Activated naive CD8-positive, alpha-beta T cell treated with anti-CD3 and anti-CD28 coated beads, Interleukin-2, amount 10 ng/mL, durations not matched to agents 7 days and 5 days (primary cell): Measurements from ENCODE around the gene UTRN. TPM values are rescaled to one million over a fixed set of nuclear protein-coding genes. Genes with fewer than 3 reads are reported as not detected.

ENCODE experiments used
- ATAC-seq: fragments of 150-1000 bp; cut with Tn5 transposase; one replicate; pipeline ENCODE4 v1.10.0; 2021; ENCODE audit warnings: low read depth, moderate library complexity
- POLR2A ChIA-PET: fragments of 350-600 bp; sonication (Branson Sonifier 250); formaldehyde crosslinking; loops from one replicate; lab custom pipeline; 2021; ENCODE audit warnings: antibody characterized with exemption; lab: Charles Lee
- DNase-seq: peaks from one replicate; pipeline ENCODE4 v3.0.0; 2021
- H3K27ac Mint-ChIP-seq: one replicate; pipeline ENCODE4 v1.8.0; 2022; ENCODE audit warnings: mild to moderate bottlenecking, mixed read lengths
- H3K27me3 Mint-ChIP-seq: one replicate; pipeline ENCODE4 v1.8.0; 2022; ENCODE audit warnings: mild to moderate bottlenecking, moderate library complexity, mixed read lengths
- H3K36me3 Mint-ChIP-seq: one replicate; pipeline ENCODE4 v1.8.0; 2021; ENCODE audit warnings: mild to moderate bottlenecking, mixed read lengths
- H3K4me1 Mint-ChIP-seq: one replicate; pipeline ENCODE4 v1.8.0; 2021; ENCODE audit warnings: mixed read lengths
- H3K4me3 Mint-ChIP-seq: one replicate; pipeline ENCODE4 v1.8.0; 2022; ENCODE audit warnings: mild to moderate bottlenecking, moderate library complexity, mixed read lengths
- H3K9me3 Mint-ChIP-seq: one replicate; pipeline ENCODE4 v1.8.0; 2021; ENCODE audit warnings: mixed read lengths
- total RNA-seq, 2 experiments: library from RNA; stranded (reverse); gene quantifications; one replicate each; pipeline ENCODE4 v1.2.3, GENCODE V29; 2021

UTRN gene
- total RNA-seq, 2 experiments from 2014 or later = 179 to 199 TPM

- no peaks in the 10 kb centered on the region for H3K9me3 Mint-ChIP-seq
- H3K4me3 Mint-ChIP-seq = no peak overlapping the region
- POLR2A ChIA-PET = no interaction called here
- H3K36me3 Mint-ChIP-seq = peaks cover 22% of the 10 kb centered on the region
- no peak overlapping the region for H3K27ac Mint-ChIP-seq
- ATAC-seq = no peak
- H3K27me3 Mint-ChIP-seq = no peaks in the 10 kb centered on the region
- peaks cover 42% of the 10 kb centered on the region for H3K4me1 Mint-ChIP-seq
- DNase-seq = no peak
Observed at GRCh38 chr6:144307880-144308279, 22.7 kb downstream of the UTRN start.

- Mint-ChIP-seq H3K36me3 (peaks cover 21% of the 10 kb centered on the region), H3K27ac (no peak overlapping the region), H3K9me3 (no peaks in the 10 kb centered on the region), H3K4me1 (peaks cover 36% of the 10 kb centered on the region), H3K27me3 (no peaks in the 10 kb centered on the region), H3K4me3 (no peak overlapping the region)
- POLR2A ChIA-PET = interaction anchor here (1.3 kb wide), 1 partner anchor 24 kb away, joined by 4 read pairs; no protein-coding TSS in a partner anchor
- no peak for DNase-seq
- ATAC-seq = peak; percentile 28
Observed at GRCh38 chr6:144310765-144311164, 25.6 kb downstream of the UTRN start.

- Mint-ChIP-seq H3K9me3 (no peaks in the 10 kb centered on the region), H3K4me3 (no peak overlapping the region), H3K27me3 (no peaks in the 10 kb centered on the region), H3K36me3 (peaks cover 21% of the 10 kb centered on the region), H3K4me1 (peaks cover 36% of the 10 kb centered on the region), H3K27ac (no peak overlapping the region)
- ATAC-seq = no peak
- DNase-seq = no peak
- POLR2A ChIA-PET = interaction anchor here (1.3 kb wide), 1 partner anchor 23 kb away, joined by 4 read pairs; no protein-coding TSS in a partner anchor
Observed at GRCh38 chr6:144311361-144311760, 26.2 kb downstream of the UTRN start.

DNA sequence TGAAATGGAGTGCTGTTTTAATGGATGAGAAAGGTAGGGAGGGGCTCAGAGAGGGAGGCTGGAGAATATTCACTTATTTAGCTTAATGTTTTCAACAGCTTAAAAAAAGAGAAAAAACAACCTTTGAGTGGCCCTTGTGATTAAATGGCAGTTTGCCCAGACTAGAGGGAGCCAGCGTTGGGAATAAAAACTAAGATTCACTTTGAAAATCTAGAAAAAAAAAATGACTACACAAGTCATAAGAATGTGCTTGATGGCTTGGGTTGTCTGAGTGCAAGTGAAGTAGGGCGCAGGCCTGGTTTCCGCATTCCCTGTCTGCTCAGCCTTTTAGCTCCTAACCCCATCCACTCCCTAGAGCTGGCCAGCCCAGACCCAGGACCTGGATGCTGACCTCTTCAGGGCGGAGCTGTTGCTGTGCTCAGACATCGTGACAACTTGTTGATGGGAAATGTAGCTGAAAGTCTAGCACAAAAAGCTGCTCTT lies 28.9 kb downstream of the UTRN start:
- no peak for ATAC-seq
- peaks cover 38% of the 10 kb centered on the region for H3K4me1 Mint-ChIP-seq
- H3K4me3 Mint-ChIP-seq = no peak overlapping the region
- no peak overlapping the region for H3K27ac Mint-ChIP-seq
- H3K9me3 Mint-ChIP-seq = no peaks in the 10 kb centered on the region
- H3K27me3 Mint-ChIP-seq = no peaks in the 10 kb centered on the region
- POLR2A ChIA-PET = no interaction called here
- DNase-seq = no peak
- peaks cover 10% of the 10 kb centered on the region for H3K36me3 Mint-ChIP-seq

- Mint-ChIP-seq H3K36me3 (peaks cover 5% of the 10 kb centered on the region), H3K27ac (no peak overlapping the region), H3K27me3 (no peaks in the 10 kb centered on the region), H3K4me3 (no peak overlapping the region), H3K9me3 (no peaks in the 10 kb centered on the region), H3K4me1 (peaks cover 37% of the 10 kb centered on the region)
- POLR2A ChIA-PET = interaction anchor here (1.2 kb wide), 1 partner anchor 29 kb away, joined by 4 read pairs; the partner anchor contains the start of gene UTRN
- ATAC-seq (no peak), DNase-seq (no peak)
Observed at GRCh38 chr6:144314562-144314961, 29.4 kb downstream of the UTRN start.

DNA sequence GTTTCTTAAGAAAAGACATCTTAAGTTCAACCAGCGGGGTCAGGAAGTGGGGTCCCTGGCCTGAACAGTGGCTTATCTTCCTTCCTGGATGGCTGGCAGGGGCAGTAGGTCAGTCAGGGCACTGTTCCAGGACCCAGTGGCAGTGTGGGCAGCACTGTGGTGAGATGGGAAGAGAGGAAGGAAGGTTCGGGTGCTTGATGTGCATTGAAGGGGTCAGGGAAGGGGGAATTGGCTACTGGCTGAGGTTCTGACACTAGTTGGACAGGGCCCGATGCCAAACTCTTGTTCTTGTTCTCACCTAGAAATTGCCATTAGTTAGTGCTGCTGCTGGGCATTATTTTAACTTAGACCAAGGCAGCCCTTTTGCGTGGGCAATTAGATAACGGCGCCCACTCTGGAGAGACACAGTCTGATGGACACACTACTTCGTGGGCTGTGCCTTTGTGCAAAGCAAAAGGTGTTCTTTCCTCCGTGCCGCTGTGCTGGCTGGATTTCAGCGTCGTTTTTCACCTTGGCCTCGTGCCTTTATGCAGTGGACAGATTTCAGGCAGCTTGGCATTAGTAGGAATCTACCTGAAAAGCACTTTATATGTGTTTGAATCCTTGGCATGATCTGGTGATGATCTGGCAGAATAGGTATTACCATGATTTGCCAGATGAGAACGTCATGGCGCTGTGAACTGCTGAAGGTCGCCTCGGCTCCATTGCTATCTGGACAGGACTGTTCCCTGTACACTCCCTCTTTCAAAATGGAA lies 30.3 kb downstream of the UTRN start:
- H3K27ac Mint-ChIP-seq = no peak overlapping the region
- H3K9me3 Mint-ChIP-seq = no peaks in the 10 kb centered on the region
- POLR2A ChIA-PET = interaction anchor here (1.2 kb wide), 1 partner anchor 30 kb away, joined by 4 read pairs; the partner anchor contains the start of gene UTRN
- DNase-seq (no peak), ATAC-seq (no peak)
- peaks cover 1% of the 10 kb centered on the region for H3K36me3 Mint-ChIP-seq
- H3K4me1 Mint-ChIP-seq = peaks cover 35% of the 10 kb centered on the region
- no peaks in the 10 kb centered on the region for H3K27me3 Mint-ChIP-seq
- no peak overlapping the region for H3K4me3 Mint-ChIP-seq

GRCh38 chr6:144315981-144316861 lies 31.1 kb downstream of the UTRN start:
- peaks cover 34% of the 10 kb centered on the region for H3K4me1 Mint-ChIP-seq
- no peaks in the 10 kb centered on the region for H3K9me3 Mint-ChIP-seq
- POLR2A ChIA-PET = no interaction called here
- peaks cover 1% of the 10 kb centered on the region for H3K36me3 Mint-ChIP-seq
- no peak overlapping the region for H3K27ac Mint-ChIP-seq
- no peak overlapping the region for H3K4me3 Mint-ChIP-seq
- ATAC-seq (no peak), DNase-seq (no peak)
- no peaks in the 10 kb centered on the region for H3K27me3 Mint-ChIP-seq

DNA sequence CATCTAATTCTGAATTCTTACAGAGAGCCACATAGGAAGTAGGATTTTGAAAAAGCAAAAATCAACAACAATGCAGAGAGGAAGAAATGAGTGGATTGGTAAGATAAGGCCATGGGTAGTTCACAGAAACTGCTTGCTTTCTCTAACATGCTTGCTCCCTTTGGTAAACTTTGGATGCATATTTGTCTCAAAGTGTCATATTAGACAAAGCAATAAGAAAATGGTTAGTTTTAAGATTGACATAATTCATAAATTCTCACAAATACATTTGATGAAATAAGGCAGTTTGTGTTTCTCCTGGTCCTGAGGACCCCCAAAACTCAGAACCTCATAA lies 31.7 kb downstream of the UTRN start:
- Mint-ChIP-seq H3K36me3 (peaks cover 1% of the 10 kb centered on the region), H3K4me3 (no peak overlapping the region), H3K9me3 (no peaks in the 10 kb centered on the region), H3K27ac (no peak overlapping the region), H3K27me3 (no peaks in the 10 kb centered on the region), H3K4me1 (peaks cover 33% of the 10 kb centered on the region)
- no peak for DNase-seq
- ATAC-seq = no peak
- POLR2A ChIA-PET = no interaction called here

- H3K27me3 Mint-ChIP-seq = no peaks in the 10 kb centered on the region
- POLR2A ChIA-PET = no interaction called here
- H3K36me3 Mint-ChIP-seq = peaks cover 1% of the 10 kb centered on the region
- DNase-seq (no peak), ATAC-seq (no peak)
- H3K9me3 Mint-ChIP-seq = no peaks in the 10 kb centered on the region
- peaks cover 33% of the 10 kb centered on the region for H3K4me1 Mint-ChIP-seq
- H3K27ac Mint-ChIP-seq = no peak overlapping the region
- H3K4me3 Mint-ChIP-seq = no peak overlapping the region
Observed at GRCh38 chr6:144317736-144318135, 32.6 kb downstream of the UTRN start.

DNA sequence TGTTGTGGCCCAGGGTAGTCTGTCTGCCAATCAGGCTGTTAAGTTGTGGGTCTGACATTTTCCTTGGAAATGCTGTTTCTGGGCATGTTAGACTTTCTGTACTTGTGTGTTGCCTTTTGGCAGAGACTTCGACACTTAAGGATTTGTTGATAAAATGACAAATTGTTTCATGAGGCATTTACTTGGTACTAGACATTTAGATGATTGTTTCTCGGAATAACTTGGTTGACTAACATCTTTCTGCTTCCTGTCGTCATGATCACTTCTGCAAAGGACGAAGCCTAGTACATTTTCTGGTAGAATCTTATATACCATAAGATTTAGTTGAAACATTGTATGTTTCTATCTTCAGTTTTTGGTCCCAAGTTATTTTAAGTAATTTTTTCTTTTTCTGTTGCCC lies 34.1 kb downstream of the UTRN start:
- Mint-ChIP-seq H3K27me3 (no peaks in the 10 kb centered on the region), H3K36me3 (peaks cover 1% of the 10 kb centered on the region), H3K27ac (no peak overlapping the region), H3K4me3 (no peak overlapping the region), H3K4me1 (peaks cover 33% of the 10 kb centered on the region), H3K9me3 (no peaks in the 10 kb centered on the region)
- POLR2A ChIA-PET = interaction anchor here (0.6 kb wide), 1 partner anchor 1618 kb away, joined by 9 read pairs; no protein-coding TSS in a partner anchor
- ATAC-seq (no peak), DNase-seq (no peak)

DNA sequence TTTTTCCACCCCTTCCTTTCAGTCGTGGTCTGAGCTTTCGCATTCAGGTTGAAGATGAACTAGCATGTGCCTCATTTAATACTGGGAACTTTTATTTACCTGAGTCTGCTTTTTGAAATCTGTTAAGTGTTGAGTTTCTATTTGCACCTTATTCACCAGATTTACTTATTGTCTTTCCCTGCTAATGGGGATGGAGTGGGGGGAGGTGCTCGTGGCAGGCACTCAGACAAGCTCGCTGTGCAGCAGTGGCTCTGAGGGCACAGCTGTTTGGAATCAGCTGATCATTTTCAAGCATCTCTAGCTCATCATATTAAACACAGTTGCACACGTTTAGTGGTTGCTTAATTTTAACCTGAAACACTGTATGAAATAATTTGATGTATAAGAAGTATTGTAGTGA lies 35.6 kb downstream of the UTRN start:
- no peaks in the 10 kb centered on the region for H3K27me3 Mint-ChIP-seq
- POLR2A ChIA-PET = no interaction called here
- DNase-seq = no peak
- H3K4me3 Mint-ChIP-seq = no peak overlapping the region
- no peak overlapping the region for H3K27ac Mint-ChIP-seq
- peaks cover 23% of the 10 kb centered on the region for H3K4me1 Mint-ChIP-seq
- no peaks in the 10 kb centered on the region for H3K9me3 Mint-ChIP-seq
- no peaks in the 10 kb centered on the region for H3K36me3 Mint-ChIP-seq
- no peak for ATAC-seq

DNA sequence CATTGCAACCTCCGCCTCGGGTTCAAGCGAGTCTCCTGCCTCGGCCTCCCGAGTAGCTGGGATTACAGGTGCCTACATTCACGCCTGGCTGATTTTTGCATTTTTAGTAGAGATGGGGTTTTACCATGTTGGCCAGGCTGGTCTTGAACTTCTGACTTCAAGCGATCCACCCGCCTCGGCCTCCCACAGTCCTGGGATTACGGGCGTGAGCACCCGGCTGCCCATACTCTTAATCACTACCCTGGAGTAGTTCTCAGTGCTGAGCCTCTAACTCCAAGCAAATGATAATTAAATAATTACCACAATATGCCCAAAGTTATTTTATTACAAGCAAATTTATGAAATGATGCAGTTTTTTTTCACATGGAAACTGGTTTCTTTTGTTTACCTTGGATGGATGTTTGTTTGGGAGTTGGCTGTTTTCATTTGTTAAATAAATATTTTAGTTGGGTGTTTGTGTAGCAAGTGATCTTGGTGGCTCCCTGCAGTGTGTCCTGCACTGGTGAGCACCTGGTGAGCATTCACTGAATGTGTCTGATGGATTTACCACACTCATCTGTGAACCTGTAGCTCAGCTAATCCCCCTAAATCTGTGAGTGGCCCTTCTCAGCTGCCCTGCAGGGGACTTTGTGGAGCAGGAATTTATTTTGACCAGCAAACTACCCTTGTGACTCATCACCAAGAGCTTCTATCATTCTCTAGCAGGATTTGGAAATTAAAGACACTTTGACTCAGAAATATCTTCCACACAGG lies 36.9 kb downstream of the UTRN start:
- H3K36me3 Mint-ChIP-seq = no peaks in the 10 kb centered on the region
- H3K9me3 Mint-ChIP-seq = no peaks in the 10 kb centered on the region
- H3K4me3 Mint-ChIP-seq = no peak overlapping the region
- POLR2A ChIA-PET = interaction anchor here (0.6 kb wide), 1 partner anchor 548 kb away, joined by 4 read pairs; no protein-coding TSS in a partner anchor
- DNase-seq (no peak), ATAC-seq (no peak)
- no peak overlapping the region for H3K27ac Mint-ChIP-seq
- H3K27me3 Mint-ChIP-seq = no peaks in the 10 kb centered on the region
- H3K4me1 Mint-ChIP-seq = peaks cover 10% of the 10 kb centered on the region

- POLR2A ChIA-PET = no interaction called here
- Mint-ChIP-seq H3K27ac (no peak overlapping the region), H3K36me3 (no peaks in the 10 kb centered on the region)
Observed at GRCh38 chr6:144325232-144325631, 40.1 kb downstream of the UTRN start.

More at GRCh38 chr6:144325232-144325631, 40.1 kb downstream of the UTRN start:
- no peaks in the 10 kb centered on the region for H3K9me3 Mint-ChIP-seq
- peaks cover 16% of the 10 kb centered on the region for H3K4me1 Mint-ChIP-seq
- H3K4me3 Mint-ChIP-seq = no peak overlapping the region
- DNase-seq (no peak), ATAC-seq (no peak)
- no peaks in the 10 kb centered on the region for H3K27me3 Mint-ChIP-seq
